Dermis blood vessel endothelial cell (primary cell): ENCODE measurements around the gene OR2B2. TPM values are rescaled to one million over a fixed set of nuclear protein-coding genes. Genes with fewer than 3 reads are reported as not detected.

Experiments used
- DNase-seq: peaks from one replicate; pipeline ENCODE4 v3.0.0; 2010
- total RNA-seq: library from RNA; depleted of rRNA; stranded (reverse); fragments of >200 nt; gene quantifications from 2 replicates; pipeline ENCODE4 v1.2.3, GENCODE V29; 2014

The OR2B2 gene
- total RNA-seq, 1 donor from 2014 or later, result not detected

GRCh38 chr6:27893059-27893835, 18.9 kb downstream of the OR2B2 start:
- DNase-seq, result peak; percentile 97

GRCh38 chr6:27892649-27893058, 19.5 kb downstream of the OR2B2 start:
- DNase-seq, result no peak

GRCh38 chr6:27891320-27891875, 20.8 kb downstream of the OR2B2 start:
- no peak for DNase-seq

- DNase-seq, result peak; percentile 94
Measured at GRCh38 chr6:27890445-27891319, 21.5 kb downstream of the OR2B2 start.

GRCh38 chr6:27889628-27890444, 22.4 kb downstream of the OR2B2 start:
- DNase-seq, result no peak

GRCh38 chr6:27889275-27889627, 22.9 kb downstream of the OR2B2 start:
- no peak for DNase-seq

- no peak for DNase-seq
Measured at GRCh38 chr6:27888566-27888965, 23.6 kb downstream of the OR2B2 start.

- DNase-seq, result no peak
Measured at GRCh38 chr6:27886073-27886472, 26.1 kb downstream of the OR2B2 start.

GRCh38 chr6:27883136-27883535, 29.1 kb downstream of the OR2B2 start:
- no peak for DNase-seq

GRCh38 chr6:27882624-27883023, 29.6 kb downstream of the OR2B2 start:
- DNase-seq, result no peak

GRCh38 chr6:27879837-27880236, 32.4 kb downstream of the OR2B2 start:
- DNase-seq, result no peak

GRCh38 chr6:27874016-27874415, 38.2 kb downstream of the OR2B2 start:
- no peak for DNase-seq

GRCh38 chr6:27873021-27873940, 38.9 kb downstream of the OR2B2 start:
- DNase-seq, result peak; percentile 89

- DNase-seq, result no peak
Measured at GRCh38 chr6:27872642-27873020, 39.6 kb downstream of the OR2B2 start.

GRCh38 chr6:27871924-27872638, 40.1 kb downstream of the OR2B2 start:
- DNase-seq, result peak; percentile 98

- DNase-seq, result no peak
Measured at GRCh38 chr6:27870291-27870870, 41.8 kb downstream of the OR2B2 start.

GRCh38 chr6:27868311-27868710, 43.9 kb downstream of the OR2B2 start:
- no peak for DNase-seq

GRCh38 chr6:27867945-27868300, 44.3 kb downstream of the OR2B2 start:
- DNase-seq, result peak; percentile 9

- DNase-seq, result peak; percentile 84
Measured at GRCh38 chr6:27867051-27867944, 44.9 kb downstream of the OR2B2 start.
